Fibroblast of villous mesenchyme (primary cell): ENCODE data around the gene AP1AR. TPM values are rescaled to one million over a fixed set of nuclear protein-coding genes. Genes with fewer than 3 reads are reported as not detected.

Experiments used
- DNase-seq: peaks from one replicate; pipeline ENCODE4 v3.0.0-alpha.2; 2010; ENCODE audit warnings: low read depth
- H3K4me3 ChIP-seq: 2 replicates; pipeline ENCODE4 v1.5.1; 2011; ENCODE audit warnings: low read depth, mild to moderate bottlenecking, low read length
- total RNA-seq: library from RNA; depleted of rRNA; stranded (reverse); fragments of >200 nt; gene quantifications from 2 replicates; pipeline ENCODE4 v1.2.3, GENCODE V29; 2012
- TF ChIP-seq, protein P1 (sequence below): IDR thresholded peaks from 2 replicates; pipeline ENCODE4 v1.5.1; 2012; ENCODE audit warnings: low read depth, mild to moderate bottlenecking, low read length; ENCODE audit not compliant: insufficient read depth

The AP1AR gene, protein sequence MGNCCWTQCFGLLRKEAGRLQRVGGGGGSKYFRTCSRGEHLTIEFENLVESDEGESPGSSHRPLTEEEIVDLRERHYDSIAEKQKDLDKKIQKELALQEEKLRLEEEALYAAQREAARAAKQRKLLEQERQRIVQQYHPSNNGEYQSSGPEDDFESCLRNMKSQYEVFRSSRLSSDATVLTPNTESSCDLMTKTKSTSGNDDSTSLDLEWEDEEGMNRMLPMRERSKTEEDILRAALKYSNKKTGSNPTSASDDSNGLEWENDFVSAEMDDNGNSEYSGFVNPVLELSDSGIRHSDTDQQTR
- 18.4 and 24.2 TPM in 2 replicates for total RNA-seq

GRCh38 chr4:112231779-112232713, at the start of gene AP1AR:
Gene AP1AR (plus strand): TSS chr4:112231787. CDS start chr4:112232092, 305 bp downstream.
- TF ChIP-seq, protein P1, sequence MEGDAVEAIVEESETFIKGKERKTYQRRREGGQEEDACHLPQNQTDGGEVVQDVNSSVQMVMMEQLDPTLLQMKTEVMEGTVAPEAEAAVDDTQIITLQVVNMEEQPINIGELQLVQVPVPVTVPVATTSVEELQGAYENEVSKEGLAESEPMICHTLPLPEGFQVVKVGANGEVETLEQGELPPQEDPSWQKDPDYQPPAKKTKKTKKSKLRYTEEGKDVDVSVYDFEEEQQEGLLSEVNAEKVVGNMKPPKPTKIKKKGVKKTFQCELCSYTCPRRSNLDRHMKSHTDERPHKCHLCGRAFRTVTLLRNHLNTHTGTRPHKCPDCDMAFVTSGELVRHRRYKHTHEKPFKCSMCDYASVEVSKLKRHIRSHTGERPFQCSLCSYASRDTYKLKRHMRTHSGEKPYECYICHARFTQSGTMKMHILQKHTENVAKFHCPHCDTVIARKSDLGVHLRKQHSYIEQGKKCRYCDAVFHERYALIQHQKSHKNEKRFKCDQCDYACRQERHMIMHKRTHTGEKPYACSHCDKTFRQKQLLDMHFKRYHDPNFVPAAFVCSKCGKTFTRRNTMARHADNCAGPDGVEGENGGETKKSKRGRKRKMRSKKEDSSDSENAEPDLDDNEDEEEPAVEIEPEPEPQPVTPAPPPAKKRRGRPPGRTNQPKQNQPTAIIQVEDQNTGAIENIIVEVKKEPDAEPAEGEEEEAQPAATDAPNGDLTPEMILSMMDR: peak; percentile 42
- H3K4me3 ChIP-seq: peak within 1 kb of the TSS; percentile 97
- peak; percentile 69 for DNase-seq

DNA sequence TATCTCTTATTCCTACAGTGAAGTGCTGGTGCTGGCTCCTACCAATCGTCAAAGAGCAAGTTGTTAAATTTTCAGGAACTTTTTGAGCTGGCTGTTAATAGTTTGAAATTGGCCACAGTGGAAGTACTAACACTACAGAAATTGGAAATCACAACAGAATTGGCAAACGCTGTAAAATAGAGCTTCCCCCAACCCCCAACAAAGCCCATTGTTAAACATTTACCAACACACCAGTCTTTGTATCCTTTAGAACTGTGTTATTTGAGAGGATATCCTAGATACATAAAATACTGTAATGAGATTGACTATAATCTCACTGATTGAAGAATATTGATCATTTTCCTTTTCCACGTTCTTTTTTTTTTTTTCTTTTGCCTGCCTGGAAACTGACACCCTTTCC, 49.0 kb upstream of the AP1AR start:
- TF ChIP-seq, protein P1: no peak
- H3K4me3 ChIP-seq: no peak overlapping the region
- DNase-seq: no peak

GRCh38 chr4:112183252-112183651, 48.3 kb upstream of the AP1AR start:
- TF ChIP-seq, protein P1: no peak
- peak; percentile 75 for DNase-seq
- no peak overlapping the region for H3K4me3 ChIP-seq

GRCh38 chr4:112184438-112184837, 47.1 kb upstream of the AP1AR start:
- H3K4me3 ChIP-seq: no peak overlapping the region
- TF ChIP-seq, protein P1: no peak
- DNase-seq: no peak

DNA sequence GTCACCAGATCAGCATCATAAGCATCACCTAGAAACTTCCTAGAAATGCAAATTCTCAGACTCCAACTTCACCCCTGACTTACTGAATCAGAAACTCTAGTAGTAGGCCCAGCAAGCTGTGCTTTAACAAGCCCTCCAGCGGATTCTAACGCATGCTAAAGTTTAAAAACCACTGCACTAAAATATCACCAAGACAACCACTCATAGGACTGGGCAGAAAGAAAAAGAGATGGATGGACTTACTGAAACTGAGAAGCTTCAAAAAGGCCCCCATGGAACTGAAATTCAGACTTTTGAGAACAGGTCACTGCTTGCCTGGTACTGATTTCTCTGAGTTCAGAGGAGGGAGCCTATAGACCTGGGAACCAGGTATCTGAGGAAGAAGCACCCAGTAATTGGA, 46.3 kb upstream of the AP1AR start:
- no peak for DNase-seq
- TF ChIP-seq, protein P1: no peak

DNA sequence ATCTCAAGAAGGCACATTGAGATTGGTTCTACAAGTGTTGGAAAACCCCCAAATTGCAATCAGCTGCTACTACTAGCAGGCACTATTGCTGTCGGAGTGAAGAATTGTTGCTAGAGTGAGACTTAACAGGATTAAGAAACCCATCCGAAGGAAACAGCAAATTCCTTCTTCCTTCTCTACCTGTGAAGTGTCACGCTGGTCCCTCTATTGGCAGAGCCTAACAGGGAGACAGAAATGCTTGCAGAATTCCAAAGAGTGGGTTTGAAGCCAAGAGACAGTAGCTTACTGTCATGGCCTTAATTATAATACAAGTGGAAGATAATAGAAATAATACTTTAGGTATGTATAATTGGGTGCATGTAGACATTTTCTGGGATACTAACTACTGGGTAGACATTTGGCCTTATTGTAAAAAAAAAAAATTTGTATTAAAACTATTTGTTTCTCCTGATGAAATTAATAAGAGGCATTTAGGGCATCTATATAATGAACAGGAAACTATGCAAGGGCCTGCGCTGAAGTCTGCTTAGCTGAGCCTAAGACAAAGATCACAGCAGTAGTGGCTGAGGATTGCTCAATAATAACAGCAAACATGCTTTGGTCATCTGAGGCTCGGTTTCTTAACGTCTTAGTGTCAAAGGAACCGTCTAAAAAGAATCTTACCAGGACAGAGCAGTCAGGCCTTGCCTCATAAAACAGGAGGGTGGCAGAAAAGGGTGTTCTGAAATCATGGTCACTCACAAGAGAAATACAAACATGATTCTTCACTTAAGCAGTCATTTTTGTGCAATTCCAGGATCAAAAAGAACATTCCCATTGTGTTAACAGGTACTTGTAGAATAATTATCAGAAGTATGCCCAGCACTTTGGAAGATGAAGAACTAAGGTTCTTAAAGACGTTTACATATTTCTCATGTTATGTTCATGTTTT, 45.6 kb upstream of the AP1AR start:
- DNase-seq: peak; percentile 73
- H3K4me3 ChIP-seq: no peak overlapping the region
- TF ChIP-seq, protein P1: no peak

More for the DNA sequence above, 46.3 kb upstream of the AP1AR start:
- no peak overlapping the region for H3K4me3 ChIP-seq
